ENCODE results near the gene AKAP12. TPM values are rescaled to one million over a fixed set of nuclear protein-coding genes. Genes with fewer than 3 reads are reported as not detected.

Gene AKAP12
- total RNA-seq, 1 experiment from 2014 or later: 90.0 TPM

GRCh38 chr6:151358475-151358874 is 118.7 kb downstream of the AKAP12 start:
- no peak for ATAC-seq
- no peaks in the 10 kb centered on the region for H3K9me3 Mint-ChIP-seq
- H3K27ac Mint-ChIP-seq: no peak overlapping the region
- ChIA-PET POLR2A (no interaction called here), CTCF (interaction anchor here (0.8 kb wide), 1 partner anchor 34 kb away, joined by 3 read pairs; no protein-coding TSS in a partner anchor)
- TF ChIP-seq ZNF281 (CRISPR knock-in tag; IDR thresholded peaks at IDR 0.05) (no peak), NR1H2 (CRISPR knock-in tag; IDR thresholded peaks at IDR 0.05) (no peak), AR (CRISPR knock-in tag; IDR thresholded peaks at IDR 0.05) (no peak), MYBL2 (CRISPR knock-in tag; IDR thresholded peaks at IDR 0.05) (no peak)
- H3K4me1 Mint-ChIP-seq: peaks cover 5% of the 10 kb centered on the region
- no peak for DNase-seq (ENCODE audit: low spot score)
- H3K27me3 Mint-ChIP-seq (ENCODE audit: low read depth): no peaks in the 10 kb centered on the region
- no peak overlapping the region for H3K4me3 Mint-ChIP-seq
- peaks cover 7% of the 10 kb centered on the region; the same call in 1 of the 2 replicates for H3K36me3 Mint-ChIP-seq

- Mint-ChIP-seq H3K4me1 (peaks cover 5% of the 10 kb centered on the region), H3K4me3 (no peak overlapping the region)
- CTCF ChIA-PET: no interaction called here
These were observed 119.7 kb downstream of the AKAP12 start for GRCh38 chr6:151359486-151359885.

More at GRCh38 chr6:151359486-151359885, 119.7 kb downstream of the AKAP12 start:
- Mint-ChIP-seq H3K9me3 (no peaks in the 10 kb centered on the region), H3K27me3 (ENCODE audit: low read depth) (no peaks in the 10 kb centered on the region), H3K36me3 (peaks cover 10% of the 10 kb centered on the region; the same call in 1 of the 2 replicates), H3K27ac (no peak overlapping the region)
- POLR2A ChIA-PET: no interaction called here
- ATAC-seq (no peak), DNase-seq (ENCODE audit: low spot score) (no peak)
- TF ChIP-seq MAX (CRISPR knock-in tag; IDR thresholded peaks at IDR 0.05): no peak
- TF ChIP-seq FOXP1 (CRISPR knock-in tag; IDR thresholded peaks at IDR 0.05; ENCODE audit: borderline replicate concordance): no peak
- no peak for TF ChIP-seq NFYB (CRISPR knock-in tag; conservative IDR thresholded peaks at IDR 0.05; ENCODE audit: low read depth)
- no peak for TF ChIP-seq TCF7 (CRISPR knock-in tag; IDR thresholded peaks at IDR 0.05; ENCODE audit: low read depth)
- TF ChIP-seq HMGXB4 (CRISPR knock-in tag; IDR thresholded peaks at IDR 0.05): no peak
- TF ChIP-seq ZBTB43 (CRISPR knock-in tag; IDR thresholded peaks at IDR 0.05): no peak
- no peak for TF ChIP-seq OVOL2 (CRISPR knock-in tag; IDR thresholded peaks at IDR 0.05; ENCODE audit: borderline replicate concordance)
- no peak for TF ChIP-seq ZNF396 (CRISPR knock-in tag; IDR thresholded peaks at IDR 0.05; ENCODE audit: borderline replicate concordance)
- TF ChIP-seq JUN (CRISPR knock-in tag; IDR thresholded peaks at IDR 0.05): no peak

All from WTC11 (cell line).